K562 (cell line): ENCODE data around the gene VSIG10L. TPM values are rescaled to one million over a fixed set of nuclear protein-coding genes. Genes with fewer than 3 reads are reported as not detected.
A peak's percentile ranks its signal among the peaks of the same experiment; 100 is the strongest.

ENCODE experiments used
- ATF1 ChIP-seq, 2 experiments: fragments of 450-650 bp in 1 of 2; IDR thresholded peaks; 2 replicates each; pipeline ENCODE4 v1.6.1; 2016; ENCODE audit warnings: missing compliant biosample characterization in 1 of 2, missing genetic modification characterization in 1 of 2
- CBX3 ChIP-seq, 2 experiments: IDR thresholded peaks; 1 replicate in 1 of 2; 2 replicates in 1 of 2; pipeline ENCODE4 v1.6.1; 2012; ENCODE audit warnings: inconsistent platforms in 2 of 2, low read length in 2 of 2, borderline replicate concordance in 1 of 2, control low read depth in 1 of 2
- CBX5 ChIP-seq: IDR thresholded peaks from 2 replicates; pipeline ENCODE4 v1.6.1; 2014; ENCODE audit warnings: low read depth, borderline replicate concordance
- DNMT1 ChIP-seq: fragments of 450-650 bp; IDR thresholded peaks from 2 replicates; pipeline ENCODE4 v1.6.1; 2016; ENCODE audit warnings: antibody characterized with exemption, mild to moderate bottlenecking
- ERF ChIP-seq: fragments of 450-650 bp; formaldehyde crosslinking; IDR thresholded peaks from 2 replicates; pipeline ENCODE4 v1.4.0; 2020; ENCODE audit warnings: mild to moderate bottlenecking, mixed read lengths
- HDGF ChIP-seq: fragments of 450-650 bp; IDR thresholded peaks from 2 replicates; pipeline ENCODE4 v1.6.1; 2016
- KDM5B ChIP-seq: fragments of 200-600 bp; sonication (generic); IDR thresholded peaks from 2 replicates; pipeline ENCODE4 v1.6.1; 2012; ENCODE audit warnings: low read depth, mild to moderate bottlenecking, moderate library complexity, low read length, control low read depth, inconsistent platforms; ENCODE audit not compliant: insufficient replicate concordance
- NELFE ChIP-seq: IDR thresholded peaks from 2 replicates; pipeline ENCODE4 v1.6.1; 2011; ENCODE audit warnings: mild to moderate bottlenecking; ENCODE audit not compliant: insufficient read depth, insufficient read length
- NFIC ChIP-seq: fragments of 450-650 bp; IDR thresholded peaks from 2 replicates; pipeline ENCODE4 v1.6.1; 2017; ENCODE audit warnings: mild to moderate bottlenecking, inconsistent platforms
- NONO ChIP-seq, 2 experiments: fragments of 200-400 bp in 1 of 2; fragments of 450-650 bp in 1 of 2; formaldehyde crosslinking in 1 of 2; IDR thresholded peaks; 2 replicates each; pipeline ENCODE4 v1.6.1; 2017; ENCODE audit warnings: low read depth in 2 of 2, mild to moderate bottlenecking in 2 of 2, moderate library complexity in 2 of 2, low read length in 1 of 2
- NR1H2 ChIP-seq: sonication (generic); formaldehyde crosslinking; IDR thresholded peaks from 2 replicates; pipeline ENCODE4 v1.4.0; 2020; ENCODE audit warnings: mild to moderate bottlenecking, missing genetic modification reagents
- PHB ChIP-seq: fragments of 250-450 bp; sonication (Bioruptor Pico); IDR thresholded peaks from 2 replicates; pipeline ENCODE4 v1.5.0; 2021
- TARDBP ChIP-seq: fragments of 450-650 bp; IDR thresholded peaks from 2 replicates; pipeline ENCODE4 v1.6.1; 2016
- ZBTB7A ChIP-seq: IDR thresholded peaks from 2 replicates; pipeline ENCODE4 v1.6.1; 2011; ENCODE audit warnings: low read depth, mild to moderate bottlenecking, low read length, moderate library complexity, borderline replicate concordance; ENCODE audit not compliant: control insufficient read depth
- ZFX ChIP-seq: sonication (generic); formaldehyde crosslinking; IDR thresholded peaks from 2 replicates; pipeline ENCODE4 v1.8.0; 2022; ENCODE audit warnings: mild to moderate bottlenecking, missing genetic modification reagents, moderate library complexity
- ZKSCAN3 ChIP-seq: fragments of 250-450 bp; sonication (Bioruptor Pico); IDR thresholded peaks from 2 replicates; pipeline ENCODE4 v1.4.0; 2020
- ZNF134 ChIP-seq: fragments of 250-450 bp; sonication (Bioruptor Pico); conservative IDR thresholded peaks from 2 replicates; pipeline ENCODE4 v1.4.0; 2020
- ZNF584 ChIP-seq: fragments of 200-800 bp; sonication (Bioruptor generic); IDR thresholded peaks from 2 replicates; pipeline ENCODE4 v1.6.1; 2016; ENCODE audit warnings: low read depth, mild to moderate bottlenecking, missing genetic modification characterization, missing compliant biosample characterization
- ZNF780A ChIP-seq: fragments of 250-450 bp; sonication (Bioruptor Pico); IDR thresholded peaks from 2 replicates; pipeline ENCODE4 v1.5.0; 2021; ENCODE audit warnings: mild to moderate bottlenecking
- polyA plus RNA-seq, 8 experiments: library from polyadenylated mRNA; depleted of rRNA in 4 of 8; stranded (reverse) in 5 of 8; unstranded in 3 of 8; fragments of >200 nt; fragmentation: Nextera tagmentation in 2 of 8; fragmentation: Illumina TruSeq in 1 of 8; extraction: Ambion mirVana in 2 of 8; extraction: Trizol in 1 of 8; gene quantifications; 2 replicates each; pipeline versions ENCODE4 v1.2.1 to v1.2.3, GENCODE V29; 2011 to 2014; ENCODE audit warnings: inconsistent platforms in 1 of 8, missing spikeins in 1 of 8
- total RNA-seq, 7 experiments: library from RNA; depleted of rRNA in 6 of 7; stranded (reverse); fragments of >200 nt in 6 of 7; fragmentation: Illumina TruSeq in 2 of 7; extraction: Trizol in 2 of 7; gene quantifications; 2 replicates each; pipeline versions ENCODE4 v1.2.1 to v1.2.3, GENCODE V29; 2011 to 2021; ENCODE audit warnings: low replicate concordance in 1 of 7
- TF ChIP-seq, protein P1 (sequence below), 2 experiments: fragments of 150-350 bp in 1 of 2; IDR thresholded peaks; 2 replicates each; pipeline ENCODE4 v1.6.1; 2012 to 2016; ENCODE audit warnings: low read depth in 2 of 2, low read length in 2 of 2, mild to moderate bottlenecking in 1 of 2, moderate library complexity in 1 of 2
- TF ChIP-seq, protein P2 (sequence below): fragments of 450-650 bp; IDR thresholded peaks from 2 replicates; pipeline ENCODE4 v1.6.1; 2017; ENCODE audit warnings: antibody characterized with exemption, mild to moderate bottlenecking
- TF ChIP-seq, protein P3 (sequence below): conservative IDR thresholded peaks from 2 replicates; pipeline ENCODE4 v1.6.1; 2011; ENCODE audit warnings: low read depth, mild to moderate bottlenecking, low read length; ENCODE audit not compliant: control insufficient read depth

The VSIG10L gene
- total and polyA plus RNA-seq, 9 of the 15 experiments (the other 6 are each of a cell fraction or from before 2014, with no cell fraction given) = 1.1 to 7.6 (median 2.2) TPM

DNA sequence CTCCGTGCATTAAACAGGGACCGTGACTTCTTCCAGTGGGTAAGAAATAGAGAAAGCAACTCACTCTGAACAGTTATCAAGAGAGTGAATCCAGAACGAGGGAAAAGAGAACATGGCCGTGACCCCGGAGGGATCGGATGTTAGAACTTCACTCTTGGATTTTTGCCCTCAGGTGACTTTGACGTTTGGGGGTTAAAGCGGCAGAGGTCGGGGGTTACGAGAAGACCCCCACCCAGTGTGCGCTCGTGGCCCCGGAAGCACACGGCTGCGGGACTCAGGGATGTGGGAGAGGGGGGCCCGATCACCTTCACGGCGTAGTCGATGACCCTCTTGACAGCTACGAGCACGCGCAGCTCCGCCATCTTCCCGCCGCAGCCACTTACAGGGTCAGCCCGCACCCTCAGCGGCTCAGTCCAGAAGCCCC, 24.0 kb upstream of the VSIG10L start, which contains the start of gene ETFB (continued):
- TF ChIP-seq ATF1 (CRISPR knock-in tag; IDR thresholded peaks at IDR 0.05) = no peak
- peak; percentile 22; the same call in 1 of the 2 replicates for TF ChIP-seq ATF1 (tag; IDR thresholded peaks at IDR 0.05)
- TF ChIP-seq CBX3 (IDR thresholded peaks at IDR 0.05; ENCODE audit: borderline replicate concordance in 1 of 2, low read length in 2 of 2) = peak in 1 of 2 experiments; percentile 55; a peak in 2 of 3 replicates
- TF ChIP-seq, protein P1, sequence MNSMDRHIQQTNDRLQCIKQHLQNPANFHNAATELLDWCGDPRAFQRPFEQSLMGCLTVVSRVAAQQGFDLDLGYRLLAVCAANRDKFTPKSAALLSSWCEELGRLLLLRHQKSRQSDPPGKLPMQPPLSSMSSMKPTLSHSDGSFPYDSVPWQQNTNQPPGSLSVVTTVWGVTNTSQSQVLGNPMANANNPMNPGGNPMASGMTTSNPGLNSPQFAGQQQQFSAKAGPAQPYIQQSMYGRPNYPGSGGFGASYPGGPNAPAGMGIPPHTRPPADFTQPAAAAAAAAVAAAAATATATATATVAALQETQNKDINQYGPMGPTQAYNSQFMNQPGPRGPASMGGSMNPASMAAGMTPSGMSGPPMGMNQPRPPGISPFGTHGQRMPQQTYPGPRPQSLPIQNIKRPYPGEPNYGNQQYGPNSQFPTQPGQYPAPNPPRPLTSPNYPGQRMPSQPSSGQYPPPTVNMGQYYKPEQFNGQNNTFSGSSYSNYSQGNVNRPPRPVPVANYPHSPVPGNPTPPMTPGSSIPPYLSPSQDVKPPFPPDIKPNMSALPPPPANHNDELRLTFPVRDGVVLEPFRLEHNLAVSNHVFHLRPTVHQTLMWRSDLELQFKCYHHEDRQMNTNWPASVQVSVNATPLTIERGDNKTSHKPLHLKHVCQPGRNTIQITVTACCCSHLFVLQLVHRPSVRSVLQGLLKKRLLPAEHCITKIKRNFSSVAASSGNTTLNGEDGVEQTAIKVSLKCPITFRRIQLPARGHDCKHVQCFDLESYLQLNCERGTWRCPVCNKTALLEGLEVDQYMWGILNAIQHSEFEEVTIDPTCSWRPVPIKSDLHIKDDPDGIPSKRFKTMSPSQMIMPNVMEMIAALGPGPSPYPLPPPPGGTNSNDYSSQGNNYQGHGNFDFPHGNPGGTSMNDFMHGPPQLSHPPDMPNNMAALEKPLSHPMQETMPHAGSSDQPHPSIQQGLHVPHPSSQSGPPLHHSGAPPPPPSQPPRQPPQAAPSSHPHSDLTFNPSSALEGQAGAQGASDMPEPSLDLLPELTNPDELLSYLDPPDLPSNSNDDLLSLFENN (IDR thresholded peaks at IDR 0.05; ENCODE audit: low read depth in 2 of 2, low read length in 2 of 2) = no peak
- no peak for TF ChIP-seq NR1H2 (CRISPR knock-in tag)
- no peak for TF ChIP-seq DNMT1
- TF ChIP-seq ZFX (CRISPR knock-in tag) = peak; percentile 54
- peak; percentile 21; the same call in 1 of the 2 replicates for TF ChIP-seq NFIC
- TF ChIP-seq ZBTB7A = peak; percentile 62
- TF ChIP-seq HDGF = no peak
- no peak for TF ChIP-seq CBX5
- peak; percentile 6 for TF ChIP-seq KDM5B
- no peak for TF ChIP-seq TARDBP
- TF ChIP-seq, protein P2, sequence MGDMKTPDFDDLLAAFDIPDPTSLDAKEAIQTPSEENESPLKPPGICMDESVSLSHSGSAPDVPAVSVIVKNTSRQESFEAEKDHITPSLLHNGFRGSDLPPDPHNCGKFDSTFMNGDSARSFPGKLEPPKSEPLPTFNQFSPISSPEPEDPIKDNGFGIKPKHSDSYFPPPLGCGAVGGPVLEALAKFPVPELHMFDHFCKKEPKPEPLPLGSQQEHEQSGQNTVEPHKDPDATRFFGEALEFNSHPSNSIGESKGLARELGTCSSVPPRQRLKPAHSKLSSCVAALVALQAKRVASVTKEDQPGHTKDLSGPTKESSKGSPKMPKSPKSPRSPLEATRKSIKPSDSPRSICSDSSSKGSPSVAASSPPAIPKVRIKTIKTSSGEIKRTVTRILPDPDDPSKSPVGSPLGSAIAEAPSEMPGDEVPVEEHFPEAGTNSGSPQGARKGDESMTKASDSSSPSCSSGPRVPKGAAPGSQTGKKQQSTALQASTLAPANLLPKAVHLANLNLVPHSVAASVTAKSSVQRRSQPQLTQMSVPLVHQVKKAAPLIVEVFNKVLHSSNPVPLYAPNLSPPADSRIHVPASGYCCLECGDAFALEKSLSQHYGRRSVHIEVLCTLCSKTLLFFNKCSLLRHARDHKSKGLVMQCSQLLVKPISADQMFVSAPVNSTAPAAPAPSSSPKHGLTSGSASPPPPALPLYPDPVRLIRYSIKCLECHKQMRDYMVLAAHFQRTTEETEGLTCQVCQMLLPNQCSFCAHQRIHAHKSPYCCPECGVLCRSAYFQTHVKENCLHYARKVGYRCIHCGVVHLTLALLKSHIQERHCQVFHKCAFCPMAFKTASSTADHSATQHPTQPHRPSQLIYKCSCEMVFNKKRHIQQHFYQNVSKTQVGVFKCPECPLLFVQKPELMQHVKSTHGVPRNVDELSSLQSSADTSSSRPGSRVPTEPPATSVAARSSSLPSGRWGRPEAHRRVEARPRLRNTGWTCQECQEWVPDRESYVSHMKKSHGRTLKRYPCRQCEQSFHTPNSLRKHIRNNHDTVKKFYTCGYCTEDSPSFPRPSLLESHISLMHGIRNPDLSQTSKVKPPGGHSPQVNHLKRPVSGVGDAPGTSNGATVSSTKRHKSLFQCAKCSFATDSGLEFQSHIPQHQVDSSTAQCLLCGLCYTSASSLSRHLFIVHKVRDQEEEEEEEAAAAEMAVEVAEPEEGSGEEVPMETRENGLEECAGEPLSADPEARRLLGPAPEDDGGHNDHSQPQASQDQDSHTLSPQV = peak; percentile 80
- TF ChIP-seq ZNF780A = no peak
- TF ChIP-seq PHB (CRISPR knock-in tag) = no peak
- TF ChIP-seq ZKSCAN3 (CRISPR knock-in tag) = no peak
- TF ChIP-seq ERF (CRISPR knock-in tag) = 0 out of 2 replicates have a peak, but pooled peaks have one; percentile 22
- TF ChIP-seq NELFE = no peak
- TF ChIP-seq NONO (IDR thresholded peaks at IDR 0.05; ENCODE audit: low read depth in 2 of 2, low read length in 1 of 2) = peak in 1 of 2 experiments; percentile 26; a peak in 1 of 4 replicates
- TF ChIP-seq, protein P3, sequence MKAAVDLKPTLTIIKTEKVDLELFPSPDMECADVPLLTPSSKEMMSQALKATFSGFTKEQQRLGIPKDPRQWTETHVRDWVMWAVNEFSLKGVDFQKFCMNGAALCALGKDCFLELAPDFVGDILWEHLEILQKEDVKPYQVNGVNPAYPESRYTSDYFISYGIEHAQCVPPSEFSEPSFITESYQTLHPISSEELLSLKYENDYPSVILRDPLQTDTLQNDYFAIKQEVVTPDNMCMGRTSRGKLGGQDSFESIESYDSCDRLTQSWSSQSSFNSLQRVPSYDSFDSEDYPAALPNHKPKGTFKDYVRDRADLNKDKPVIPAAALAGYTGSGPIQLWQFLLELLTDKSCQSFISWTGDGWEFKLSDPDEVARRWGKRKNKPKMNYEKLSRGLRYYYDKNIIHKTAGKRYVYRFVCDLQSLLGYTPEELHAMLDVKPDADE = no peak; the same call in 1 of the 2 replicates
- no peak for TF ChIP-seq ZNF134
- TF ChIP-seq ZNF584 = no peak
